Measurements from ENCODE around the gene ATXN10. TPM values are rescaled to one million over a fixed set of nuclear protein-coding genes. Genes with fewer than 3 reads are reported as not detected.

ATXN10 gene
- total and polyA plus RNA-seq, 2 experiments from 2014 or later = 99.0 to 163 TPM

DNA sequence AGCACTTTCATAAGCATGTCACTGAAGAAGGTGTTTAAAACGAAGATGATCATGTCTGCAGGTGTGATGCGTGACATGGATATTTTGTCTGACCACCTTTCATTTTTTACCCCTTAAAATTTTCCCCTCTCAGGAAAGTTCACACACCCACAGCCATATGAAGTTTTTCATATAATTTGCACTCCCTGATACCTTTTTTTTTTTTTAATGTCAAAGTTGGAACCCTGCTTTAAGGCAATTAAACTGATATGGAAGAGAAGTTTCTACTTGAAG lies 104.6 kb downstream of the ATXN10 start:
- Histone ChIP-seq H3K4me3 (no peak overlapping the region), H3F3A (replicated peaks; ENCODE audit: low read depth) (no peaks in the 10 kb centered on the region), H2AFZ (no peak overlapping the region), H4K20me1 (replicated peaks; ENCODE audit: insufficient read depth) (peaks cover 8% of the 10 kb centered on the region), H3K27me3 (ENCODE audit: insufficient read depth) (no peaks in the 10 kb centered on the region), H3K36me3 (ENCODE audit: insufficient read depth) (no peaks in the 10 kb centered on the region), H3K4me1 (ENCODE audit: insufficient read depth) (peaks cover 9% of the 10 kb centered on the region; the same call in 1 of the 2 replicates), H3K9me2 (ENCODE audit: insufficient read depth) (no peaks in the 10 kb centered on the region), H3K4me2 (no peak overlapping the region), H3K27ac (ENCODE audit: low read depth) (no peak overlapping the region), H3K79me2 (replicated peaks; ENCODE audit: insufficient read depth) (peaks cover 32% of the 10 kb centered on the region)
- peaks cover 5% of the 10 kb centered on the region; the same call in 2 of the 3 replicates for H3K36me3 Mint-ChIP-seq (ENCODE audit: low read depth)
- DNase-seq (ENCODE audit: low spot score) (no peak), ATAC-seq (no peak)
- TF ChIP-seq STAT1 (IDR thresholded peaks at IDR 0.05; ENCODE audit: unreplicated experiment) (no peak), EZH2 (IDR thresholded peaks at IDR 0.05; ENCODE audit: low read depth, unreplicated experiment) (no peak), NANOG (IDR thresholded peaks at IDR 0.05; ENCODE audit: borderline replicate concordance) (no peak)
- TF ChIP-seq, protein P1, sequence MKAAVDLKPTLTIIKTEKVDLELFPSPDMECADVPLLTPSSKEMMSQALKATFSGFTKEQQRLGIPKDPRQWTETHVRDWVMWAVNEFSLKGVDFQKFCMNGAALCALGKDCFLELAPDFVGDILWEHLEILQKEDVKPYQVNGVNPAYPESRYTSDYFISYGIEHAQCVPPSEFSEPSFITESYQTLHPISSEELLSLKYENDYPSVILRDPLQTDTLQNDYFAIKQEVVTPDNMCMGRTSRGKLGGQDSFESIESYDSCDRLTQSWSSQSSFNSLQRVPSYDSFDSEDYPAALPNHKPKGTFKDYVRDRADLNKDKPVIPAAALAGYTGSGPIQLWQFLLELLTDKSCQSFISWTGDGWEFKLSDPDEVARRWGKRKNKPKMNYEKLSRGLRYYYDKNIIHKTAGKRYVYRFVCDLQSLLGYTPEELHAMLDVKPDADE (IDR thresholded peaks at IDR 0.05) = no peak
- TF ChIP-seq, protein P2, sequence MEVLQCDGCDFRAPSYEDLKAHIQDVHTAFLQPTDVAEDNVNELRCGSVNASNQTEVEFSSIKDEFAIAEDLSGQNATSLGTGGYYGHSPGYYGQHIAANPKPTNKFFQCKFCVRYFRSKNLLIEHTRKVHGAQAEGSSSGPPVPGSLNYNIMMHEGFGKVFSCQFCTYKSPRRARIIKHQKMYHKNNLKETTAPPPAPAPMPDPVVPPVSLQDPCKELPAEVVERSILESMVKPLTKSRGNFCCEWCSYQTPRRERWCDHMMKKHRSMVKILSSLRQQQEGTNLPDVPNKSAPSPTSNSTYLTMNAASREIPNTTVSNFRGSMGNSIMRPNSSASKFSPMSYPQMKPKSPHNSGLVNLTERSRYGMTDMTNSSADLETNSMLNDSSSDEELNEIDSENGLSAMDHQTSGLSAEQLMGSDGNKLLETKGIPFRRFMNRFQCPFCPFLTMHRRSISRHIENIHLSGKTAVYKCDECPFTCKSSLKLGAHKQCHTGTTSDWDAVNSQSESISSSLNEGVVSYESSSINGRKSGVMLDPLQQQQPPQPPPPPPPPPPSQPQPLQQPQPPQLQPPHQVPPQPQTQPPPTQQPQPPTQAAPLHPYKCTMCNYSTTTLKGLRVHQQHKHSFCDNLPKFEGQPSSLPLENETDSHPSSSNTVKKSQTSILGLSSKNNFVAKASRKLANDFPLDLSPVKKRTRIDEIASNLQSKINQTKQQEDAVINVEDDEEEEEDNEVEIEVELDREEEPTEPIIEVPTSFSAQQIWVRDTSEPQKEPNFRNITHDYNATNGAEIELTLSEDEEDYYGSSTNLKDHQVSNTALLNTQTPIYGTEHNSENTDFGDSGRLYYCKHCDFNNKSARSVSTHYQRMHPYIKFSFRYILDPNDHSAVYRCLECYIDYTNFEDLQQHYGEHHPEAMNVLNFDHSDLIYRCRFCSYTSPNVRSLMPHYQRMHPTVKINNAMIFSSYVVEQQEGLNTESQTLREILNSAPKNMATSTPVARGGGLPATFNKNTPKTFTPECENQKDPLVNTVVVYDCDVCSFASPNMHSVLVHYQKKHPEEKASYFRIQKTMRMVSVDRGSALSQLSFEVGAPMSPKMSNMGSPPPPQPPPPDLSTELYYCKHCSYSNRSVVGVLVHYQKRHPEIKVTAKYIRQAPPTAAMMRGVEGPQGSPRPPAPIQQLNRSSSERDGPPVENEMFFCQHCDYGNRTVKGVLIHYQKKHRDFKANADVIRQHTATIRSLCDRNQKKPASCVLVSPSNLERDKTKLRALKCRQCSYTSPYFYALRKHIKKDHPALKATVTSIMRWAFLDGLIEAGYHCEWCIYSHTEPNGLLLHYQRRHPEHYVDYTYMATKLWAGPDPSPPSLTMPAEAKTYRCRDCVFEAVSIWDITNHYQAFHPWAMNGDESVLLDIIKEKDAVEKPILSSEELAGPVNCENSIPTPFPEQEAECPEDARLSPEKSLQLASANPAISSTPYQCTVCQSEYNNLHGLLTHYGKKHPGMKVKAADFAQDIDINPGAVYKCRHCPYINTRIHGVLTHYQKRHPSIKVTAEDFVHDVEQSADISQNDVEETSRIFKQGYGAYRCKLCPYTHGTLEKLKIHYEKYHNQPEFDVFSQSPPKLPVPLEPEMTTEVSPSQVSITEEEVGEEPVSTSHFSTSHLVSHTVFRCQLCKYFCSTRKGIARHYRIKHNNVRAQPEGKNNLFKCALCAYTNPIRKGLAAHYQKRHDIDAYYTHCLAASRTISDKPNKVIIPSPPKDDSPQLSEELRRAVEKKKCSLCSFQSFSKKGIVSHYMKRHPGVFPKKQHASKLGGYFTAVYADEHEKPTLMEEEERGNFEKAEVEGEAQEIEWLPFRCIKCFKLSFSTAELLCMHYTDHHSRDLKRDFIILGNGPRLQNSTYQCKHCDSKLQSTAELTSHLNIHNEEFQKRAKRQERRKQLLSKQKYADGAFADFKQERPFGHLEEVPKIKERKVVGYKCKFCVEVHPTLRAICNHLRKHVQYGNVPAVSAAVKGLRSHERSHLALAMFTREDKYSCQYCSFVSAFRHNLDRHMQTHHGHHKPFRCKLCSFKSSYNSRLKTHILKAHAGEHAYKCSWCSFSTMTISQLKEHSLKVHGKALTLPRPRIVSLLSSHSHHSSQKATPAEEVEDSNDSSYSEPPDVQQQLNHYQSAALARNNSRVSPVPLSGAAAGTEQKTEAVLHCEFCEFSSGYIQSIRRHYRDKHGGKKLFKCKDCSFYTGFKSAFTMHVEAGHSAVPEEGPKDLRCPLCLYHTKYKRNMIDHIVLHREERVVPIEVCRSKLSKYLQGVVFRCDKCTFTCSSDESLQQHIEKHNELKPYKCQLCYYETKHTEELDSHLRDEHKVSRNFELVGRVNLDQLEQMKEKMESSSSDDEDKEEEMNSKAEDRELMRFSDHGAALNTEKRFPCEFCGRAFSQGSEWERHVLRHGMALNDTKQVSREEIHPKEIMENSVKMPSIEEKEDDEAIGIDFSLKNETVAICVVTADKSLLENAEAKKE (CRISPR knock-in tag; IDR thresholded peaks at IDR 0.05) = no peak
- H3K27me3 Mint-ChIP-seq (ENCODE audit: insufficient read depth, low read depth, poor library complexity) = no peaks in the 10 kb centered on the region
- no peaks in the 10 kb centered on the region for H3K9me3 Mint-ChIP-seq
- peaks cover 29% of the 10 kb centered on the region; the same call in 2 of the 3 replicates for H3K4me1 Mint-ChIP-seq
- no peak overlapping the region for H3K4me3 Mint-ChIP-seq
- no peak overlapping the region for H3K27ac Mint-ChIP-seq

Data from GM23338 (cell line).